Neuronal stem cell (in vitro differentiated cells): ENCODE data around the gene DCDC1.

ENCODE experiments used
- DNase-seq: peaks from one replicate; pipeline ENCODE4 v3.0.0-alpha.2; 2013; ENCODE audit warnings: low spot score
- H2AFZ ChIP-seq: one replicate; pipeline ENCODE4 v1.6.1; 2013; ENCODE audit warnings: mild to moderate bottlenecking, low read length, inconsistent platforms
- H2AK5ac ChIP-seq: 2 replicates; pipeline ENCODE4 v1.6.1; 2013; ENCODE audit warnings: low read depth, mild to moderate bottlenecking, inconsistent platforms, low read length, moderate library complexity, mixed read lengths
- H2BK120ac ChIP-seq: 2 replicates; pipeline ENCODE4 v1.6.1; 2013; ENCODE audit warnings: low read depth, mild to moderate bottlenecking, inconsistent platforms, low read length, moderate library complexity, mixed read lengths
- H2BK12ac ChIP-seq: one replicate; pipeline ENCODE4 v1.6.1; 2013; ENCODE audit warnings: low read length, inconsistent platforms
- H2BK15ac ChIP-seq: 2 replicates; pipeline ENCODE4 v1.6.1; 2013; ENCODE audit warnings: mild to moderate bottlenecking, low read length, inconsistent platforms, mixed read lengths
- H2BK5ac ChIP-seq: one replicate; pipeline ENCODE4 v1.6.1; 2013; ENCODE audit warnings: inconsistent platforms, mild to moderate bottlenecking, low read length, moderate library complexity
- H3K14ac ChIP-seq: one replicate; pipeline ENCODE4 v1.6.1; 2013; ENCODE audit warnings: low read length, inconsistent platforms
- H3K18ac ChIP-seq: 2 replicates; pipeline ENCODE4 v1.6.1; 2013; ENCODE audit warnings: low read length, inconsistent platforms
- H3K23ac ChIP-seq: 2 replicates; pipeline ENCODE4 v1.6.1; 2013; ENCODE audit warnings: low read depth, mild to moderate bottlenecking, mixed read lengths, low read length, inconsistent platforms; ENCODE audit not compliant: poor library complexity
- H3K27ac ChIP-seq: replicated peaks from 3 replicates; pipeline ENCODE4 v1.5.1; 2013; ENCODE audit warnings: low read length, inconsistent platforms
- H3K27me3 ChIP-seq, 3 experiments: 2 replicates each; pipeline ENCODE4 v1.6.1; 2013; ENCODE audit warnings: low read length in 3 of 3, mild to moderate bottlenecking in 2 of 3, inconsistent platforms in 1 of 3, low read depth in 1 of 3, mixed read lengths in 1 of 3, moderate library complexity in 1 of 3; ENCODE audit not compliant: control insufficient read depth in 3 of 3, insufficient read depth in 3 of 3
- H3K36me3 ChIP-seq, 2 donors: replicated peaks in 1 of 2; 2 replicates each; pipeline ENCODE4 v1.6.1; 2013; ENCODE audit warnings: low read length in 2 of 2; ENCODE audit not compliant: control insufficient read depth in 2 of 2, insufficient read depth in 2 of 2
- H3K4ac ChIP-seq: 2 replicates; pipeline ENCODE4 v1.6.1; 2013; ENCODE audit warnings: inconsistent platforms, mild to moderate bottlenecking, low read length, moderate library complexity
- H3K4me1 ChIP-seq, 2 donors: 1 replicate in 1 of 2; 2 replicates in 1 of 2; pipeline ENCODE4 v1.6.1; 2013; ENCODE audit warnings: low read length in 2 of 2, low read depth in 1 of 2; ENCODE audit not compliant: control insufficient read depth in 2 of 2, insufficient read depth in 1 of 2
- H3K4me2 ChIP-seq: one replicate; pipeline ENCODE4 v1.6.1; 2013; ENCODE audit warnings: mild to moderate bottlenecking, low read length, inconsistent platforms; ENCODE audit not compliant: insufficient read depth, poor library complexity, severe bottlenecking
- H3K4me3 ChIP-seq, 2 donors: 2 replicates each; pipeline ENCODE4 v1.5.1; 2013; ENCODE audit warnings: low read length in 2 of 2, mild to moderate bottlenecking in 2 of 2, inconsistent platforms in 1 of 2, moderate library complexity in 1 of 2
- H3K79me1 ChIP-seq: one replicate; pipeline ENCODE4 v1.6.1; 2013; ENCODE audit warnings: low read depth, mild to moderate bottlenecking, inconsistent platforms, low read length, moderate library complexity
- H3K9ac ChIP-seq: one replicate; pipeline ENCODE4 v1.6.1; 2013; ENCODE audit warnings: mild to moderate bottlenecking, low read depth, low read length, inconsistent platforms; ENCODE audit not compliant: poor library complexity
- H3K9me3 ChIP-seq, 2 donors: replicated peaks in 1 of 2; 2 replicates each; pipeline versions ENCODE3 to v1.6.1; 2013; ENCODE audit warnings: low read length in 2 of 2, mild to moderate bottlenecking in 2 of 2, inconsistent platforms in 1 of 2, low read depth in 1 of 2, mixed read lengths in 1 of 2, moderate library complexity in 1 of 2; ENCODE audit not compliant: control insufficient read depth in 2 of 2, insufficient read depth in 1 of 2
- H4K8ac ChIP-seq: one replicate; pipeline ENCODE4 v1.6.1; 2013; ENCODE audit warnings: low read depth, mild to moderate bottlenecking, inconsistent platforms, low read length, moderate library complexity
- H4K91ac ChIP-seq: one replicate; pipeline ENCODE4 v1.6.1; 2013; ENCODE audit warnings: low read length, low read depth, mild to moderate bottlenecking, inconsistent platforms; ENCODE audit not compliant: poor library complexity
- WGBS, 2 donors: extraction: QIAGEN DNeasy Blood & Tissue Kit; methylation state at CpG; one replicate each; pipeline ENCODE4 v1.1.7; 2013; ENCODE audit warnings: missing lambda C conversion rate in 2 of 2, mixed read lengths in 1 of 2; ENCODE audit not compliant: insufficient read length in 2 of 2, insufficient replicate concordance in 1 of 2; ENCODE audit errors: extremely low coverage in 2 of 2; 5-methylcytosine and 5-hydroxymethylcytosine counted together

The DCDC1 gene

GRCh38 chr11:30991376-30991775, 378.2 kb downstream of the DCDC1 start:
- Histone ChIP-seq H3K27ac (no peak overlapping the region), H4K8ac (no peak overlapping the region), H4K91ac (no peak overlapping the region), H3K4ac (no peak overlapping the region), H3K27me3 (no peaks in the 10 kb centered on the region), H3K9ac (no peak overlapping the region), H2BK5ac (no peak overlapping the region), H2AK5ac (no peak overlapping the region), H2BK12ac (no peak overlapping the region), H3K4me3 (no peak overlapping the region), H3K36me3 (no peaks in the 10 kb centered on the region), H3K9me3 (no peaks in the 10 kb centered on the region), H3K14ac (no peak overlapping the region), H3K79me1 (no peaks in the 10 kb centered on the region), H2BK120ac (no peak overlapping the region), H3K4me1 (peaks cover 0 to 3% of the 10 kb centered on the region in 2 donors), H3K4me2 (no peak overlapping the region), H2BK15ac (no peak overlapping the region), H2AFZ (no peak overlapping the region), H3K18ac (no peak overlapping the region), H3K23ac (no peak overlapping the region)
- no peak for DNase-seq
- WGBS, 2 donors, result no CpG with 5 or more reads among the region's 4 CpGs

DNA sequence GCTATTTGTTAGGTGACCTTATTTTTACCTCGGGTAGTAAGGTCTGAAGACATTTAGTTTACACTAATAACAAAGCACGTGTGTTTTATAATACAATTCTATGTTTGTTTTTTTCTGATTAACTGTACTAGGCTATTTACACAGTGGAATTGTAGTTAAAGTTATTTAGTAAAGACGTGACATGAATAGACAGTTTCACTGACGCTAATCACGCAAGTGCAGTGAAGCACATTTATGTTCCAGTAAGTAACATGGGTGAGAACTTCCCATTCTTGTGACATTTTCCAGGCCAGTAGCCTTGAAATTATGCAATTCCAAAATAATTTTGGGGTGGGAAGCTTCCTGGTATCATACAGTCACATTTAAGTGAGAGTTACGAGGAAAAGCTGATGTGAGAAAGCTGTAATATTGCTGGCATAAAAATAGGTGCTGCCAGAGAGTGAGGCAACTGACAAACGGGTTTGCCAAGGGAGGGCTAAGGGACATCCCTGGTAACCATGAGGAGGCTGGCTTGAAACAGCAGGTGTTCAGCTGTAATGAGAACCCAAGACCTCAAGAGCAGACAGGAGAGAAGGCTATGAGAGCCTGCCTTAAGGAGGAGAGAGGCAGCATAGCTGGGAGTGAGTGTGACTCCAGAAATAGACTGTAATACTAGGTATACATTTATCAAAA, 378.8 kb downstream of the DCDC1 start:
- H3K4me1 ChIP-seq, result peaks cover 0 to 3% of the 10 kb centered on the region in 2 donors
- no peaks in the 10 kb centered on the region for H3K27me3 ChIP-seq
- no peak overlapping the region for H3K4me2 ChIP-seq
- no peak overlapping the region for H3K9ac ChIP-seq
- H3K4me3 ChIP-seq, result no peak overlapping the region
- no peaks in the 10 kb centered on the region for H3K9me3 ChIP-seq
- DNase-seq, result no peak
- no peak overlapping the region for H2BK5ac ChIP-seq
- no peak overlapping the region for H3K23ac ChIP-seq
- H2BK15ac ChIP-seq, result no peak overlapping the region
- H4K8ac ChIP-seq, result no peak overlapping the region
- no peak overlapping the region for H3K4ac ChIP-seq
- H3K36me3 ChIP-seq, result no peaks in the 10 kb centered on the region
- no peak overlapping the region for H2AFZ ChIP-seq
- no peak overlapping the region for H4K91ac ChIP-seq
- H2BK12ac ChIP-seq, result no peak overlapping the region
- no peaks in the 10 kb centered on the region for H3K79me1 ChIP-seq
- H2BK120ac ChIP-seq, result no peak overlapping the region
- H3K18ac ChIP-seq, result no peak overlapping the region
- H3K27ac ChIP-seq, result no peak overlapping the region
- H3K14ac ChIP-seq, result no peak overlapping the region
- WGBS, 2 donors, result no CpG with 5 or more reads among the region's 7 CpGs
- no peak overlapping the region for H2AK5ac ChIP-seq

DNA sequence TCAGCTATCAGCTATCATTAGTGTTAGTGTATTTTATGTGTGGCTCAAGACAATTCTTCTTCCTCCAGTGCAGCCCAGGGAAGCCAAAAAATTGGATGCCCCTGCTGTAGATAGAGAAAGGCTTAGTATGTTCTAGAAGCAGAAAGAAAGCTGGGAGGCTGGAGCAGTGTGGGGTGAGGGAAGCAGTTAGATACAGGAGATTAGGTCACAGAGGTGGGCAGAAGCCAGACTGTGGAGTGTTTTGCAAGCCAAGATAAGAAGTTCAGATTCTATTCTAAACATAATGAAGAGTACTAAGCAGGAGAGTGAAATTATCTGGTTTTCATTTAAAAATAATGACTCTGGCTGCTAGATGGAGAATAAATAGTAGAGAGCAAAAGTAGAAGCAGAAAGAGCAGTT, 381.7 kb downstream of the DCDC1 start:
- H2AFZ ChIP-seq, result no peak overlapping the region
- no peak overlapping the region for H2BK12ac ChIP-seq
- H3K79me1 ChIP-seq, result no peaks in the 10 kb centered on the region
- no peak overlapping the region for H2BK15ac ChIP-seq
- H4K8ac ChIP-seq, result no peak overlapping the region
- H2AK5ac ChIP-seq, result no peak overlapping the region
- no peak overlapping the region for H2BK5ac ChIP-seq
- peaks cover 9 to 12% of the 10 kb centered on the region in 2 donors for H3K4me1 ChIP-seq
- no peak overlapping the region for H3K14ac ChIP-seq
- H3K4ac ChIP-seq, result no peak overlapping the region
- H3K36me3 ChIP-seq, result no peaks in the 10 kb centered on the region
- DNase-seq, result no peak
- H2BK120ac ChIP-seq, result no peak overlapping the region
- no peak overlapping the region for H3K27ac ChIP-seq
- no peaks in the 10 kb centered on the region for H3K27me3 ChIP-seq
- H3K9ac ChIP-seq, result no peak overlapping the region
- H3K4me3 ChIP-seq, result no peak overlapping the region
- no peak overlapping the region for H3K23ac ChIP-seq
- H4K91ac ChIP-seq, result no peak overlapping the region
- H3K9me3 ChIP-seq, result no peaks in the 10 kb centered on the region
- H3K4me2 ChIP-seq, result no peak overlapping the region
- no peak overlapping the region for H3K18ac ChIP-seq

DNA sequence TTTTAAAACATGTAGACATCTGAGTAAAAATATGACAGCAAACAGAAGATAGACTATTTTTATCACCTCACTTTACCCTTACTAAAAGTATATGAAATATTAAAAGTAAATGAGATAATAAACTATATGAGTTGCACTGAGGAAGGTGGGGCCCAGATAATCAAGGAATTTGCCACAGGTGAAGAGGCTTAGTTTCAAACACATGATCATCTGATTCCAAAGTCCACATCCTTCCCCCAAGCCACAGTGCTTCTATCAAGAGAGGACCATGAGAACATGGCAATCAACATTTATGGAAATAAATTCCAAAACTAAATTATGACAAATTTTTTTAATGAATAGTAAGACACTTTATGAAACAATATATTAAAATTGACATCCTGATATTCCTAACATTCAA, 384.0 kb downstream of the DCDC1 start:
- no peak overlapping the region for H2BK120ac ChIP-seq
- H2AFZ ChIP-seq, result no peak overlapping the region
- no peak overlapping the region for H2AK5ac ChIP-seq
- H3K4me3 ChIP-seq, result no peak overlapping the region
- H3K9ac ChIP-seq, result no peak overlapping the region
- H3K36me3 ChIP-seq, result no peaks in the 10 kb centered on the region
- H4K91ac ChIP-seq, result no peak overlapping the region
- no peak overlapping the region for H3K18ac ChIP-seq
- peaks cover 6 to 12% of the 10 kb centered on the region in 2 donors for H3K4me1 ChIP-seq
- no peak overlapping the region for H4K8ac ChIP-seq
- H3K27me3 ChIP-seq, result no peaks in the 10 kb centered on the region
- no peak overlapping the region for H3K4me2 ChIP-seq
- H3K4ac ChIP-seq, result no peak overlapping the region
- no peak overlapping the region for H3K14ac ChIP-seq
- no peak overlapping the region for H3K23ac ChIP-seq
- H2BK15ac ChIP-seq, result no peak overlapping the region
- H3K79me1 ChIP-seq, result no peaks in the 10 kb centered on the region
- no peaks in the 10 kb centered on the region for H3K9me3 ChIP-seq
- no peak overlapping the region for H2BK5ac ChIP-seq
- no peak for DNase-seq
- H3K27ac ChIP-seq, result no peak overlapping the region
- H2BK12ac ChIP-seq, result no peak overlapping the region
